ENCODE results near the gene ATP10A. TPM values are rescaled to one million over a fixed set of nuclear protein-coding genes. Genes with fewer than 3 reads are reported as not detected.

Gene ATP10A
- polyA plus RNA-seq, 1 donor (not counting 4 experiments of a cell fraction or from before 2014, with no cell fraction given) = not detected

GRCh38 chr15:25803541-25803940 lies 59.6 kb downstream of the ATP10A start:
- Histone ChIP-seq H3K4me3 (ENCODE audit: control insufficient read depth in 2 of 3, extremely low read depth in 1 of 3, insufficient read depth in 2 of 3, low read depth in 1 of 3, low read length in 3 of 3) (no peak overlapping the region), H3K4me2 (ENCODE audit: control insufficient read depth, extremely low read depth, insufficient read depth, low read depth, low read length) (no peak overlapping the region), H3K9ac (ENCODE audit: control insufficient read depth, extremely low read depth, insufficient read depth, low read length) (no peak overlapping the region), H3K27ac (ENCODE audit: control insufficient read depth, insufficient read depth, low read length) (no peak overlapping the region), H3K79me2 (ENCODE audit: control insufficient read depth, insufficient read depth, low read length) (no peaks in the 10 kb centered on the region), H2AFZ (ENCODE audit: control insufficient read depth, low read length) (no peak overlapping the region), H3K27me3 (ENCODE audit: control insufficient read depth, extremely low read depth, insufficient read depth, low read length) (no peaks in the 10 kb centered on the region), H3K9me3 (ENCODE audit: control insufficient read depth, low read depth, low read length) (peaks cover 19% of the 10 kb centered on the region), H4K20me1 (ENCODE audit: control insufficient read depth, extremely low read depth, insufficient read depth, low read length) (no peaks in the 10 kb centered on the region), H3K4me1 (ENCODE audit: control insufficient read depth, extremely low read depth, insufficient read depth, low read length) (no peaks in the 10 kb centered on the region), H3K36me3 (ENCODE audit: control insufficient read depth in 2 of 2, extremely low read depth in 1 of 2, insufficient read depth in 2 of 2, low read length in 2 of 2) (no peaks in the 10 kb centered on the region), H3K9me1 (ENCODE audit: control insufficient read depth, extremely low read depth, insufficient read depth, low read length) (no peaks in the 10 kb centered on the region)
- no peak for TF ChIP-seq EZH2 (IDR thresholded peaks at IDR 0.05; ENCODE audit: low read length)
- no peak for TF ChIP-seq CTCF (optimal IDR thresholded peaks at IDR 0.05 in 1 of 3, IDR thresholded peaks at IDR 0.05 in 1 of 3, conservative IDR thresholded peaks at IDR 0.05 in 1 of 3; ENCODE audit: extremely low read depth in 1 of 3, insufficient read depth in 2 of 3, low read length in 3 of 3)
- dilution Hi-C loops (cut with MboI; ENCODE audit: extremely low pct_ligation_motif_present, low sequenced_read_pairs) = no loop called here
- no peak for DNase-seq (ENCODE audit: low read depth, low spot score)
- FAIRE-seq = no peak

GRCh38 chr15:25803036-25803435 lies 60.1 kb downstream of the ATP10A start:
- no peaks in the 10 kb centered on the region for H3K9me1 ChIP-seq (ENCODE audit: control insufficient read depth, extremely low read depth, insufficient read depth, low read length)
- dilution Hi-C loops (cut with MboI; ENCODE audit: extremely low pct_ligation_motif_present, low sequenced_read_pairs) = no loop called here
- no peak overlapping the region for H3K4me2 ChIP-seq (ENCODE audit: control insufficient read depth, extremely low read depth, insufficient read depth, low read depth, low read length)
- H3K27me3 ChIP-seq (ENCODE audit: control insufficient read depth, extremely low read depth, insufficient read depth, low read length) = no peaks in the 10 kb centered on the region
- no peaks in the 10 kb centered on the region for H4K20me1 ChIP-seq (ENCODE audit: control insufficient read depth, extremely low read depth, insufficient read depth, low read length)
- no peak for TF ChIP-seq EZH2 (IDR thresholded peaks at IDR 0.05; ENCODE audit: low read length)
- no peak for TF ChIP-seq CTCF (optimal IDR thresholded peaks at IDR 0.05 in 1 of 3, IDR thresholded peaks at IDR 0.05 in 1 of 3, conservative IDR thresholded peaks at IDR 0.05 in 1 of 3; ENCODE audit: extremely low read depth in 1 of 3, insufficient read depth in 2 of 3, low read length in 3 of 3)
- H3K9me3 ChIP-seq (ENCODE audit: control insufficient read depth, low read depth, low read length) = peaks cover 19% of the 10 kb centered on the region
- DNase-seq (ENCODE audit: low read depth, low spot score) (no peak), FAIRE-seq (no peak)
- H3K9ac ChIP-seq (ENCODE audit: control insufficient read depth, extremely low read depth, insufficient read depth, low read length) = no peak overlapping the region
- no peak overlapping the region for H2AFZ ChIP-seq (ENCODE audit: control insufficient read depth, low read length)
- no peaks in the 10 kb centered on the region for H3K36me3 ChIP-seq (ENCODE audit: control insufficient read depth in 2 of 2, extremely low read depth in 1 of 2, insufficient read depth in 2 of 2, low read length in 2 of 2)
- no peaks in the 10 kb centered on the region for H3K4me1 ChIP-seq (ENCODE audit: control insufficient read depth, extremely low read depth, insufficient read depth, low read length)
- no peak overlapping the region for H3K27ac ChIP-seq (ENCODE audit: control insufficient read depth, insufficient read depth, low read length)
- H3K4me3 ChIP-seq (ENCODE audit: control insufficient read depth in 2 of 3, extremely low read depth in 1 of 3, insufficient read depth in 2 of 3, low read depth in 1 of 3, low read length in 3 of 3) = no peak overlapping the region
- H3K79me2 ChIP-seq (ENCODE audit: control insufficient read depth, insufficient read depth, low read length) = no peaks in the 10 kb centered on the region
